Right cardiac atrium (tissue), 5 donors: ENCODE results near the gene MLF1. TPM values are rescaled to one million over a fixed set of nuclear protein-coding genes. Genes with fewer than 3 reads are reported as not detected.

Experiments
- ATAC-seq, 2 donors: fragments of 200-7000 bp; cut with Tn5 transposase; one replicate each; pipeline versions ENCODE4 v1.8.0 to v1.9.1; 2020; ENCODE audit warnings: moderate library complexity in 2 of 2, mild to moderate bottlenecking in 1 of 2
- DNase-seq, 3 donors: peaks; one replicate each; pipeline ENCODE4 v3.0.0-alpha.2; 2020
- H3K27ac ChIP-seq: one replicate; pipeline ENCODE4 v1.5.1; 2013; ENCODE audit warnings: mild to moderate bottlenecking, low read length, control low read depth, moderate library complexity
- H3K27me3 ChIP-seq: one replicate; pipeline ENCODE4 v1.6.1; 2013; ENCODE audit not compliant: control insufficient read depth, insufficient read depth
- H3K4me1 ChIP-seq: one replicate; pipeline ENCODE4 v1.6.1; 2013; ENCODE audit warnings: low read length; ENCODE audit not compliant: control insufficient read depth, insufficient read depth
- H3K4me3 ChIP-seq: one replicate; pipeline ENCODE4 v1.5.1; 2013; ENCODE audit warnings: low read length, control low read depth
- H3K9me3 ChIP-seq: one replicate; pipeline ENCODE4 v1.6.1; 2013; ENCODE audit warnings: low read length; ENCODE audit not compliant: control insufficient read depth
- WGBS: extraction: QIAGEN DNeasy Blood & Tissue Kit; methylation state at CpG from one replicate; pipeline ENCODE4 v1.1.7; 2013; 5-methylcytosine and 5-hydroxymethylcytosine counted together
- intact Hi-C, 4 donors: fragments of 100-400 bp; cut with DNase I; formaldehyde crosslinking; loops; one replicate each; pipeline versions ENCODE4 v1.11.0 to v1.14.0; 2022 to 2023
- polyA plus RNA-seq: library from polyadenylated mRNA; stranded (reverse); fragments of 200-250 nt; gene quantifications from one replicate; pipeline ENCODE4 v1.2.3, GENCODE V29; 2013
- total RNA-seq, 4 donors: library from RNA; stranded (reverse); fragmentation: NEBNext Ultra II Directional; extraction: Animal tissue kit (Norgen Biotek cat#: 25700); gene quantifications; one replicate each; pipeline ENCODE4 v1.2.1, GENCODE V29; 2021
- donor health status: healthy with polysubstance abuse.
- donor health status: DM: no; HTN: yes; CAD: no.
- donor health status: DM: no; HTN: no; CAD: no.
- donor health status: DM: no; HTN: yes; CAD: no; lungs with severe emphysema.
- donor health status: DM: yes; HTN: yes; CAD: no.

MLF1 gene
- total and polyA plus RNA-seq, 5 donors = 242 to 355 (median 271) TPM

- intact Hi-C loops = no loop called here
- no peak overlapping the region for H3K4me3 ChIP-seq
These were observed 3.7 kb downstream of the MLF1 start for GRCh38 chr3:158574646-158575045.

GRCh38 chr3:158590223-158590622 is 19.2 kb downstream of the MLF1 start:
- Histone ChIP-seq H3K9me3 (no peaks in the 10 kb centered on the region), H3K4me1 (peaks cover 1% of the 10 kb centered on the region), H3K27ac (no peak overlapping the region), H3K27me3 (no peaks in the 10 kb centered on the region), H3K4me3 (no peak overlapping the region)
- no peak for DNase-seq
- intact Hi-C loops = no loop called here
- ATAC-seq = no peak

More at GRCh38 chr3:158574646-158575045, 3.7 kb downstream of the MLF1 start:
- no peak overlapping the region for H3K27ac ChIP-seq
- no peak for DNase-seq
- no peaks in the 10 kb centered on the region for H3K27me3 ChIP-seq
- ATAC-seq = no peak
- H3K9me3 ChIP-seq = no peaks in the 10 kb centered on the region
- H3K4me1 ChIP-seq = no peaks in the 10 kb centered on the region
- WGBS = 53% methylated on average over 1 of the region's 1 CpG

DNA sequence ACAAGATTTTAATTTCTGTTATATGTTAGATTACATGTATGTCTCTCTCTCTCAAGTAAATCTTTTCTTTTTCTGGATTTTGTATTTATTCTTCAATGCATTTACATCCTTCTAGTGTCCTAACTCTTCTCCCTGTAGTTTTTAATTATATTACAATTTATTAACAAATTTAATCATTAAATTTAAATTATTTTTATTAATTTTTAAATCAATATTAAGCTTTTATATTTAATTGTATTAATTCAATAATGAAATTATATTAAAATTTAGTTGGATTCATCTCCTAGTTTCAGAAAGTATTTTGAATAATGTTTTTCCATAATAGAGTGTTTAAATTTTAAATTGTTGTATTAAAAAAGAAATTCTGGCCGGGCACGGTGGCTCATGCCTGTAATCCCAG is 29.8 kb downstream of the MLF1 start:
- no peaks in the 10 kb centered on the region for H3K9me3 ChIP-seq
- H3K4me1 ChIP-seq = peaks cover 2% of the 10 kb centered on the region
- ATAC-seq (no peak), DNase-seq (no peak)
- no peak overlapping the region for H3K27ac ChIP-seq
- intact Hi-C loops = no loop called here
- 98% methylated on average over 2 of the region's 2 CpGs for WGBS
- no peaks in the 10 kb centered on the region for H3K27me3 ChIP-seq
- no peak overlapping the region for H3K4me3 ChIP-seq

DNA sequence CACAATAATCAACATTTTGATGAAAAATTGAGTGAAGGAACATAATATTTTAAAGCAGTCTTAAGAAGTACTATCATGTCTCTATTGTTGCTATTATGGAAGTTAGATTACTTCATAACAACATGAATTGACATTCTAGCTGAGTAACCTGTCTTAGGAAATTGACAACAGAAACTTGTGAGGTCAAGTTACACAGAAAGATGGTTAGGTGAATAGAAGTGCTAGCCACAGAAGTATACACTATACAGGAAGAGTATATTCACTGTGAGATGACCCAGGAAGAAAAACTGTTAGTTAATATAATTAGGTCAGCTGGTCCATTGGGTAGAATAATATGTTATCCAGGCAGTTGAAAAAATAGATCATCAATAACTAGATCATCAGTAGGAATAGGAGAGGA is 31.2 kb downstream of the MLF1 start:
- Histone ChIP-seq H3K4me1 (no peaks in the 10 kb centered on the region), H3K9me3 (no peaks in the 10 kb centered on the region), H3K27ac (no peak overlapping the region), H3K4me3 (no peak overlapping the region), H3K27me3 (no peaks in the 10 kb centered on the region)
- intact Hi-C loops = no loop called here
- no peak for DNase-seq
- ATAC-seq = no peak

DNA sequence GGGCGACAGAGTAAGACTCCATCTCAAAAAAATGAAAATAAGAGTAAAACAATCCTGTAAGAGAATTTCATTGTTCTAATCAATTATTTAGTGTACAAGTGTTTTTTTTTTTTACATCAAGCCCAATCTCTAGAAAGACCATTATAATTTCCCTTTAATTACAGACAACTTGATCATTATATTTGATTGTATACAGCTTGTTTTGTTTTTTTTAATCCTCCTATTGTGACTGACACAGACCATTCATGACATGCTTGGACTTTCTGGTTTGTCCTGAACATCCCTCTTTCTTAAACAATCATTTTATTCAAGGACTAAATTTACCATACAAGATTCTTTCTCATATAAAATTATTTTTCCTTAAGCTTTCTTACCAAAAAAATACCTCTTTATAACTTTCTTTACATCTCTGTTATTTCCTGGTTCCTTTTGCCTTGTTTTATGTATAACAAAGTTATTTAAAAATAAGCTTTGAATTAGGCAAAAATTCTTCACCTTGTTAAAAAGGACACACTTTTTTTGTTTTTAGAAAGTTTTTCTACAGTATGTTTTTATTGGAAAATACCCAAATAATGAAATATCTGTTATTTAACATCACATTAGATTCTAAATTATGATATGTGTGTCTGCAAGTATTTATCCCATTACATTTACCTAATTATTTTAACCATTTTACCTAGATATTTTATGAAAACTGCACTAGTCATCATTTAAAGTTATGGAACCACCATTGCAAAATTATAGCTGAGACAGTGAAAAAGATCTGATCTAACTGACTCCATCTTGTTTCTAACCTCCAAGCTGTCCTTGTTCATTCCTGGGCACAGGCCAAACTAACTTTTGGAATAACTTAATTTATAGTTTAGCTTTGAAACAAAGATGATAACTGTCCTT is 47.2 kb downstream of the MLF1 start:
- no peaks in the 10 kb centered on the region for H3K27me3 ChIP-seq
- no peak overlapping the region for H3K4me3 ChIP-seq
- DNase-seq (no peak), ATAC-seq (no peak)
- no peaks in the 10 kb centered on the region for H3K4me1 ChIP-seq
- no peaks in the 10 kb centered on the region for H3K9me3 ChIP-seq
- 59% methylated on average over 1 of the region's 1 CpG for WGBS
- intact Hi-C loops = no loop called here
- no peak overlapping the region for H3K27ac ChIP-seq

GRCh38 chr3:158625881-158626280 is 54.9 kb downstream of the MLF1 start:
- no peaks in the 10 kb centered on the region for H3K4me1 ChIP-seq
- intact Hi-C loops = no loop called here
- H3K9me3 ChIP-seq = no peaks in the 10 kb centered on the region
- H3K4me3 ChIP-seq = no peak overlapping the region
- DNase-seq (no peak), ATAC-seq (no peak)
- WGBS = 79% methylated on average over 1 of the region's 1 CpG
- no peaks in the 10 kb centered on the region for H3K27me3 ChIP-seq
- H3K27ac ChIP-seq = no peak overlapping the region

- Histone ChIP-seq H3K27me3 (no peaks in the 10 kb centered on the region), H3K9me3 (no peaks in the 10 kb centered on the region), H3K27ac (no peak overlapping the region), H3K4me1 (no peaks in the 10 kb centered on the region), H3K4me3 (no peak overlapping the region)
- intact Hi-C loops = no loop called here
- no peak for ATAC-seq
- DNase-seq = no peak
These were observed 61.0 kb downstream of the MLF1 start for GRCh38 chr3:158631981-158632380.

DNA sequence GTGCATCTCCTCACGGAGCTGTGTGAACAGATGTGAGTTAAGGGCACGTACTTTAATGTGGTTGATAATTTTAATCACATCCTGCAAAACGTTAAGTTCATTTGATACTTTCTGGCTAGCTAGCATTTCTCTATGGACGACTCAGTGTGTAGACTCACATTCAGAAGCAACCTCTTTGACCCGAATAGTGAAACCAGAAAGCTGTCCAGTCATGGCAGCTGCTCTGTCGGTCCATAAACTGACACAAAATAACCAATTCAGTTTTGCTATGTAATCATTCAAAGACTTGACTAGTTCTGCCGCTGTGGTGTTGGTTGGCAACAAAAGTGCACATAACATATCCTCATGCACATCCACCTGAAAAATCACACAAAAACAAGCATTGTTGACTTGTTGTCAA is 69.7 kb downstream of the MLF1 start:
- no peaks in the 10 kb centered on the region for H3K27me3 ChIP-seq
- no peak overlapping the region for H3K27ac ChIP-seq
- no peak overlapping the region for H3K4me3 ChIP-seq
- intact Hi-C loops = no loop called here
- no peak for DNase-seq
- no peaks in the 10 kb centered on the region for H3K9me3 ChIP-seq
- no peaks in the 10 kb centered on the region for H3K4me1 ChIP-seq
- WGBS = 81% methylated on average over 7 of the region's 7 CpGs
- no peak for ATAC-seq

- Histone ChIP-seq H3K27me3 (no peaks in the 10 kb centered on the region), H3K9me3 (no peaks in the 10 kb centered on the region), H3K4me1 (peaks cover 2% of the 10 kb centered on the region), H3K27ac (no peak overlapping the region), H3K4me3 (no peak overlapping the region)
- 91% methylated on average over 7 of the region's 7 CpGs for WGBS
- no peak for DNase-seq
- intact Hi-C loops = no loop called here
- no peak for ATAC-seq
These were observed 71.0 kb downstream of the MLF1 start for GRCh38 chr3:158642005-158642404.

DNA sequence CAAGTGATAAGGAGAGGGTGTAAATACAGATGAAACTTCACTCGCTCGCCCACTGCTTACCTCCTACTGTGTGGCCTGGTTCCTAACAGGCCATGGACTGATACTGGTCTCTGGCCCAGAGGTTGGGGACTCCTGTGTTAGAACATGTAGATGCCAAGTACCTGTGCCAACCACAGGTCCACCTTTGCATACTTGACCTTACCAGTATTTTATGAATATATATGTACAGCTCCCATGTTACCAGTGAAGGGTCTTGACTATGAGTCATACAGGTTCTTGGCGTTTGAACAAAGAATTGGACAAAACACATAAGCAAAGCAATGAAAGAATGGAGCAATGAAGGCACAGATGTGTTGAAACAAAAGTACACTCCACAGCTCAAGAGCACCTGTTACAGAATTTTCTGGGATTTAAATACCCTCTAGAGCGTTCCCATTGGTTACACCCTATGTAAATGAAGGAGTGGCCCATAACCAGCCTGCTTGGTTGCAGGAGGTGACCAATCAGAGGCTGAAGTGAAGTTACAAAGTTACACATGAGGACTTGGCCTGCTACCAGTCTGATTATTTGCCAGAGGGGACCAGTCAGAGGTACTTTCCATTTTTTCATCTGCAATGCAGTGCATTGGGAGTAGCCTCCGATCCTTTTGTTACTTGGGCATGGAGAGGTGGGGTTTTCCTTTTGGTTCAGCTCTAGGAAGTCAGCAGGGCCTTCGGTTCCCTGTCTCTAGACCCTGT is 71.6 kb downstream of the MLF1 start:
- DNase-seq (no peak), ATAC-seq (no peak)
- Histone ChIP-seq H3K9me3 (no peaks in the 10 kb centered on the region), H3K27me3 (no peaks in the 10 kb centered on the region), H3K27ac (no peak overlapping the region), H3K4me3 (no peak overlapping the region), H3K4me1 (peaks cover 2% of the 10 kb centered on the region)
- 90% methylated on average over 6 of the region's 6 CpGs for WGBS
- intact Hi-C loops = no loop called here

DNA sequence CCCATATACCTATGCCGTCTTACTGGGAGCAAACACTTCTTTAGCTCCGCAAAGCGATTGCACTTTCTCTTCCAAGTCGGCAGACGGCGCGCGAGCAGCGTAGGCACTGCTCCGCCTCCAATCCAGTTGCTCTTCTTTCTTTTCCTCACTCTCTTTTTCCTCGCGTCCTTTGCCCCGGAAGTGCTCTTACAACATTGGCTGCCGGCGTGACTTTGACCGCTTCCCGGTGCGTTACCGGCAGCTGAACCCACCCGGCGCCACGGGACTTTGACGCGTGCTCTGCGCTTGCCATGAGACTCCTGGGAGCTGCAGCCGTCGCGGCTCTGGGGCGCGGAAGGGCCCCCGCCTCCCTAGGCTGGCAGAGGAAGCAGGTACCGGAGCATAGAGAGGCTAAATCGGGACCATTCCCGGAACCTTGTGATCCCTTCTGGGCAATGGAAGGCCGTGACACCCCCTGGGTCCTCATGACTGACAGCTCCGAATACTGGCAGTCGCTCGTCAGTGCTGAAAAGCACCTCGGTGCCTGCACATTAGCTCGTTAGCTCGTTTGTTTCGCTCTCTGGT is 73.4 kb downstream of the MLF1 start, which contains the start of gene GFM1:
Gene GFM1 (plus strand): TSS at position 183 of the 564 bp plus-strand sequence. CDS start 108 bp downstream, at position 291.
- intact Hi-C loops = no loop called here

More for the DNA sequence above, 73.4 kb downstream of the MLF1 start, which contains the start of gene GFM1:
- Histone ChIP-seq H3K27ac (peak within 1 kb of the TSS; percentile 92), H3K4me1 (peaks cover 2% of the 10 kb centered on the region), H3K27me3 (no peaks in the 10 kb centered on the region), H3K4me3 (peak within 1 kb of the TSS; percentile 93), H3K9me3 (no peaks in the 10 kb centered on the region)
- ATAC-seq = peak; percentile 98 to 99
- WGBS = under 1% methylated on average over 42 of the region's 42 CpGs
- DNase-seq = peak; percentile 93 to 96 (median 95)
